HG03460 (cell line): ENCODE results near the gene MYL3.
"Not testable (repeated sequence)": the region's sequence is repeated elsewhere in the genome, so short reads cannot be mapped to it uniquely, and the experiment has no call there.

Experiments used
- ATAC-seq: cut with Tn5 transposase; IDR thresholded peaks from one replicate; pipeline ENCODE4 v1.9.1; 2021; ENCODE audit not compliant: unreplicated experiment

Gene MYL3

GRCh38 chr3:46863261-46863782 is at the start of gene MYL3:
Gene MYL3, minus strand, starts transcription at chr3:46863444. Its CDS starts 54 bp downstream, at chr3:46863390.
- ATAC-seq = no peak

DNA sequence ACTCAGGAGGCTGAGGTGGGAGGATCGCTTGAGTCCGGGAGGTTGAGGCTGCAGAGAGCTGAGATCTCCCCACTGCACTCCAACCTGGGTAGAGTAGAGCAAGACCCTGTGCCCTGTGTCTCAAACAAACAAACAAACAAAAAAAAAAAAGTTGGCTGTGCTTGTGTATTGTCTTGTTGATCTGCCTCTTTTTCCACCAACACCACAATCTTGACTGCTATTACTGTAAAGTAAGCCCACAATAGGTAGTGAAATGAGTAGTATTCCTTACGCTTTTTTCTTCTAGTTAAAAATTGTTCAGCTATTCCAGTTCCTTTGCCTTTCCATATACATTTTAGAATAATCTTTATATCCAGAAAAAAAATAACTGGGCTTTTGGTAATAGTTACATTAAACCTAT is 49.7 kb upstream of the MYL3 start:
- ATAC-seq = no peak

DNA sequence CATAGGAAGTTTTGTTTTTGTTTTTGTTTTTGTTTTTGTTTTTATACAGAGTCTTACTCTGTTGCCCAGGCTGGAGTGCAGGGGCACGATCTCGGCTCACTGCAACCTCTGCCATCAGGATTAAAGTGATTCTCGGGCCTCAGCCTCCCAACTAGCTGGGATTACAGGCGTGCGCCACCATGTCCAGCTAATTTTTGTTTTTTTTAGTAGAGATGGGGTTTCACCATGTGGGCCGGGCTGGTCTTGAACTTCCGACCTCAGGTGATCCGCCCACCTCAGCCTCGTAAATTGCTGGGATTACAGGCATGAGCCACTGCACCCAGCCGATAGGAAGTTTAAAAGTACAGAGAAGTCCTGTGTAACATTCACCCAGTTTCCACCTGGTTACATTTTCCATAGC is 47.7 kb upstream of the MYL3 start:
- ATAC-seq = not testable (repeated sequence)

DNA sequence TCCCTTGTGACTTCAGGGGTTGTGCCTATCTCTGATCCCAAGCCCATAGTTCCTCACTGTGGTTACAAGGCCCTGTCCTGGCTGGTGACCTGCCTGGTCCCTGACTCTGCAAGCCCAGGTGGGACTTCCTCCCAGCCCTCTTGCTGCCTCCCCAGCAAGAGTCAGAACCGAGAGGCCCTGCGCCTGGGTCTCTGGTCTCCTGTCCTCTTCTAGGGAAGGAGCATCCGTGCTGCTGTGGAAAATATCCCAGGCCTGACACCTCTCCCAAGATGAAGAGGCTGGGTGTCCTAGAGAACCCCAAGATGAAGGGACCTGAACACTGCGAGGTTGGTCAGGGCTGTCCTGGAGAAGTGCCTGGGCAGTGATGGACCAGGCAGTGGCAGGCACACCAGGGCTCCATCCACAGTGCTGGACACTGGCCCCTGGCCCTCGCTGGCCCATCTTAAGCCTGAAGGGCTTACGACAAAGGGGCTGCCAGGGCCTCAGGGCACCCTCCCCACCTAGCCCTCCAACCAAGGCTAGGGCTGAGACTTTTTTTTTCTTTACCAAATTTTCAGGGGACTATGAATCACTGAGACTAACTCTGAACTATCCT is 47.0 kb upstream of the MYL3 start:
- no peak for ATAC-seq

DNA sequence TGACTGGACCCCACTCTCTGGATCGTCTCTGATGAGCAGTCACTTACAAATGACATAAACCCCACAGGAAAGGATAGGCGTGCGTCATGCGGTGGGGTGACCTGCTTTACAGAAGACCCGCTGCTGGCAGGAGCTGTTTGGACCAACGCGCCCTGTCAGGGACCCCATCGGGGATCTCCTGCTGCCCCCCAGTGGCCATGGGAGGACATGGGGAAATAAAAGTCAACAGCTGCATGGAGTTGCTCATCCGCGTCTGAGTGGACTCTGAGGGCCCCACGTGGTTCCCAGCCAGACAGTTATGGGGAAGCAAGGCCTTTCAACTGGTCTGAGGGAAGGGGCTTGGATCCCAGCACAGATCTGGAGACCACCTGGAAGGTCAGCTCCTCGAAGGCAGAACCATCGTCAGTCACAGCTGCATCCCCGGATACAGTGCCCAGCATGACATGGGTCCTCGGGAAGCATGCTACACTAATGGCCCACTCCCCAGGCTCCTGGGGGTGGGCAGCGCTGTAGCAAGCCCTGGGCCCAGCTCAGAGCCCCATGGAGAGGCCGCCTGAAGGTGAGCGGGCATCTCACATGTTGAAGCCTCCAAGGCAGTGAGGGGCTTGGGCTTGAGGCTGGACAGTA is 46.4 kb upstream of the MYL3 start:
- ATAC-seq = peak; percentile 69

DNA sequence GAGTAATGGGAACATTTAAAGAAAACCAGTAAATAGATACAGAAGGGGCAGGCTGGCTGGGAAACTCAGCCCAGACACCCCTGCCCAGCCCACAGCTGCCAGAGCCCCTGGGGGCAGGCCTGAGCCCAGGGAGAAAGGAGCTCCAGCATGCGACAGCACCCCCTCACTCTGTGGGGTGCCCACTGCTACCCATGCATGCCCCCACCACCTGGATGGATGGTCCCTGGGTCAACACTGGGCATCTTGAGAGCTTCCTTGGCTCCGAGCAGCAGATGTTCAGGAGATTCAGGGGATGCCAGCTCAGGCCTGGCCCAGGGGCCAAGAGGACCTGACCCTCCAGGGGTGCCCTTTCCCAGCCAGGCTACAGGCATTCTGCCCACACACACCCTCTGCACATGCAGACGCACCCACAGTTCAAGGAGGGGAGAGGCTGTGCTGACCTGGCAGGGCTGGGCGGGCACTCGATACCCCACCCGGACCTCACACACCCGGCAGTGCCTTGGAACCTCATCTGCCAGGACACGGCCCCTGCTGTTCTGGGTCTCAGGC is 45.8 kb upstream of the MYL3 start:
- no peak for ATAC-seq

DNA sequence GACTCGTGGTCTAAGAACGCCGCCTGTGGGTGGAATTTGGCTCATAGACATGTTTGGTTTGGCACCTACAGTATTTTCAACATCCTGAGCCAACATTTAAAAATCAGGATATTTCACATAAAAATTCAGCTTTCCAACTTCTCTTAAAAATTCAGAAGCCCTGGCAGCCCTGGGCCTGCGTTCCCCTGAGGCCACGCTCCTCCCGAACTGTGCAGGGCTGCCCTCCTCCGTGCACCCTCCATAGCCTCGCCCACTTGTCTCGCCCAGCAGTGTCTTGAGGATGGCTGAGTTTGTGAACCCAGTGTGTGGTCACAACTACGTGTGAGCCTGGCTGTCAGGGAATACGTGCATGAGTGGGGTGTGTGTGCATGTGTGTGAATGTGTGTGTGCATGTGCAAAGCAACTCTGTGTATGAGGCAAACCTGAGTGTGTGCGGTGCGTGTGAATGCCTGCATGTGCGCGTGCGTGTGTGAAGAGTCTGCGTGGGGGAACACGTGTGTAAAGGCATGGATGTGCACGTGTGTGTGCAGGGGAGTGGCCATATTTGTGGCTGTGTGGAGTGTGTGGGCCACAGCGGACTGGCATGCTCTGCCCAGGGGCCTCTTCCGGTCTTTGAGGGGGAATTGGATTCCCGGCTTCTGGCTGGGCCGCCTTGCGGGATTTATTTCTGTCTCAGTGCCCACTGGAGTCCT is 45.2 kb upstream of the MYL3 start:
- ATAC-seq = no peak

DNA sequence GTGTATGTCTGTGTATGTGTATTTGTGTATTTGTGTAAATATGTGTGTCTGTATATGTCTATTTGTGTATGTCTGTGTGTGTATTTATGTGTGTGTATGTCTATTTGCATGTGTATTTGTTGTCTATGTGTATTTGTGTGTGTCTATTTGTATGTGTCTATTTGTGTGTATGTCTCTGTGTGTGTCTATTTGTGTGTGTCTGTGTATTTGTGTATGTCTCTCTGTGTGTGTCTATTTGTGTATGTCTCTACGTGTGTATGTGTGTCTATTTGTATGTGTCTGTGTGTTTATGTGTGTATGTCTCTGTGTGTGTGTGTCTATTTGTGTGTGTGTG is 44.7 kb upstream of the MYL3 start:
- no peak for ATAC-seq

- no peak for ATAC-seq
Measured at GRCh38 chr3:46907271-46907670, 44.0 kb upstream of the MYL3 start.

DNA sequence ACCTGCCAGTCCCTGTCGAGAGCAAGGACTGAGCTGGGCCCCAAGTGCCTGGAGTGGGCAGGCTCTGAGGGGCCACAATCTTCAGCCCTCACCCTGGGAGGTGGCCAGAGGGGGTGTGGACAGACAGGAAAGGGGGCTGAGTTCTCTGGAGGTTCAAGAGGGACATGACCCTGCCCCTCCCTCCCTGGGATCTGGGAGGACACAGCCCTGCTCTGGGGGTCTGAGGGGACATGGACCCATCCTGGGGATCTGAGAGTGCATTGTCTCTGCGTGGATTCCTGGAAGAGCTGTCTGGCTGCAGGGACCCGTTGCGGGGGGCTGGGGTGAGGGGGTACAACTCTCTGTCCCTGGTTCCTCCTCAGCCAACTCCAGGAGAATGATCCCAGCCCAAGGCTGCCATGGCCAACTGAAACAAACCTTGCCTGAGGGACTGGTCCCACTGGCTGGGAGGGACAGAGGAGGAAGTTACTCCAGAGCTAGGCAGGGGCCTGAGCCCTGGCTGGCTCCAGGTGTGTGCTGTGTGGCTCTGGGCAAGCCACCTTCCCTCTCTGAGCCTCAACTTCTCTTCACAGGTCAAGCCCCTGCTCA is 43.3 kb upstream of the MYL3 start:
- no peak for ATAC-seq

DNA sequence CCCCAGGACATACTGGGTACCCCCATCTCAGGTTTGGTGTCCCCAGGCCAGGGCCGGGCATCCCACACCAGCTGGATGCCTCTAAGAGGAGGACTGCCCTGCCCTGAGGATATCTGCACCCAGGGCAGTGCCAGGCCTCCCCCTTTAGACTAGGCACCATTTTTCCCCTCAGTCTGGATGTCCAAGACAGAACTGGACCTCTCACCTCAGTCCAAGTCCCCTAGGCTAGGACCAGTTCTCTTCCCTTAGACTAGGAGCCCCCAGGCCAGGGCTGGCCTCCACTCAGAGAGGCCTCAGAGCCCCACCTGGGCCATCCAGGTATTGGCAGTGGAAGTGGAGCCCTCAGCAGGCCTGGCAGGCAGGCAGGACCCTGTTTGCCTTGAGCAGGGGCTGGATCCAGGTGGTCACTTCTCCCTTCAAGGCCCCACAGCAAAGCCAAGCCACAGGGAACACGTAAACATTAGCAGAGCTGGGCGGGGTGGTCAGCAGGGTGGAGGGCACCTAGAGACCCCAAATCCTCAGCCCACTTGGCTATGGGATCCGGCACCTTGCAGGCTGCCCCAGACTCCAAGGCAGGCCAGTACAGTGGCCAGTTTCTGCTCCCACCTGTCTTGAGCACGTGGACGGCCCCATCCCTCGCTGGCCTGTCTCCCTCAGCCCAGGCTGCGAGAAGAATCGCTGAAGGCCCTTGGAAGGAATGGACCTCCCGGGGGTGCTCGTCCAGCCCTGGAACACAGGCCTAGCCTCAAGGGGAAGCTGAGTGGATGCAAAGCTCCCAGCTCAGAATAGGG is 42.6 kb upstream of the MYL3 start:
- ATAC-seq = no peak

GRCh38 chr3:46905213-46905560 is 41.9 kb upstream of the MYL3 start:
- ATAC-seq = no peak

GRCh38 chr3:46904303-46905212 is 41.3 kb upstream of the MYL3 start:
- ATAC-seq = no peak

GRCh38 chr3:46903341-46904302 is 40.4 kb upstream of the MYL3 start:
- ATAC-seq = no peak

DNA sequence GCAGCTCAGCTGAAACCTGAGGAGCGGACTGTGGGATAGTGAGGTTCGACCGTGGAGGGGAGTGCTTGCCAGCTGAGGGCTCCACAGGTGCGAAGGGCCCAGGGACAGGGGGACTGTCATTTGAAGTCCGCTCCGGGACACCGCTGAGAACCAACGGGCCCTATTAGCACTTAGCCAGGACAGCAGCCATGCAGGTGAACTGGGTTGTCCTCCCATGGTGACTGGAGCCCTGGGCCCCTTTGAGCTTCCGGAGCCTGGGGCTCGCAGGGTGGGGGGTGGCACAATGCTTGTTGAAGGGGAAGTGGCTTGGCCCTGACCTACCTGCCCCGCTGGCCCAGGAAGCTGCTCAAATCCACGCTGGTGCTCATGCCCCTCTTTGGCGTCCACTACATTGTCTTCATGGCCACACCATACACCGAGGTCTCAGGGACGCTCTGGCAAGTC is 39.0 kb upstream of the MYL3 start:
- ATAC-seq = no peak

GRCh38 chr3:46901591-46902187 is 38.4 kb upstream of the MYL3 start:
- ATAC-seq = no peak

GRCh38 chr3:46901061-46901460 is 37.8 kb upstream of the MYL3 start:
- ATAC-seq = no peak

- ATAC-seq = no peak
Measured at GRCh38 chr3:46900356-46900755, 37.1 kb upstream of the MYL3 start.

DNA sequence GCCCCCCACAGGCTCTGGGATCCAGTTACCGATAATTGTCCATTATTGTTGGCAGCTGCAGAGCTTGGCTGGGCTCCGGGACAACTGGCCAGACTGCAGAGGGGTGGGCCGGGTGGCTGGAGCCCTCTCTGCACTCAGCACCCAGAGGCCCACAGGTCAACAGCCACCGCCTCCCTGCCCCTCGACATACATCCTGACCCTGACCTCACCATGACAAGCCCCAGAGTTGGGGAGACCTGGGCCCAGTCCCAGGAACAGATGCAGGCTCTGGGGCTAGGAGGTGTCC is 36.7 kb upstream of the MYL3 start:
- no peak for ATAC-seq
